ENCODE results near the gene CISH. TPM values are rescaled to one million over a fixed set of nuclear protein-coding genes. Genes with fewer than 3 reads are reported as not detected.

CISH gene
- total and polyA plus RNA-seq, 9 of the 15 experiments (the other 6 are each of a cell fraction or from before 2014, with no cell fraction given), result 1.7 to 47.7 (median 18.3) TPM

DNA sequence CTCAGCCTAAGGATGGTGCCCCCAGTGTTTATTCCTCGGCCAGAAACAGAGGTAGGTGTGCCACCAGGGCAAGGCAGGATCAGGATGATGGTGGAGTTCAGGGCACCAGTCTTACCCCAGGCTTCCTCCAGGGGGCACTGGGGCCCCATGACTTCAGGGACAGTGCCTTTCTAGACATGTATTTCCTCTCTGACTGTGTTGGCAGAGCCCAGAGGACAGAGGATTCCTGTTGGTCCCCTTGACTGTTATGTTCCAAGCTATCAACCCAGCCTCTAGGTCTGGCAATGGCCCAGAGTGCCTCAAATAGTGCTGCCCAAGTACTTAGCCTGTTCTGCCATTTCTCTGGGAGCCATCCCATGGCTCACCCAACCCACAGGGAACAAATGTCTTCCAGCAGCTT, 39.4 kb downstream of the CISH start (continued):
- TF ChIP-seq, protein P1, sequence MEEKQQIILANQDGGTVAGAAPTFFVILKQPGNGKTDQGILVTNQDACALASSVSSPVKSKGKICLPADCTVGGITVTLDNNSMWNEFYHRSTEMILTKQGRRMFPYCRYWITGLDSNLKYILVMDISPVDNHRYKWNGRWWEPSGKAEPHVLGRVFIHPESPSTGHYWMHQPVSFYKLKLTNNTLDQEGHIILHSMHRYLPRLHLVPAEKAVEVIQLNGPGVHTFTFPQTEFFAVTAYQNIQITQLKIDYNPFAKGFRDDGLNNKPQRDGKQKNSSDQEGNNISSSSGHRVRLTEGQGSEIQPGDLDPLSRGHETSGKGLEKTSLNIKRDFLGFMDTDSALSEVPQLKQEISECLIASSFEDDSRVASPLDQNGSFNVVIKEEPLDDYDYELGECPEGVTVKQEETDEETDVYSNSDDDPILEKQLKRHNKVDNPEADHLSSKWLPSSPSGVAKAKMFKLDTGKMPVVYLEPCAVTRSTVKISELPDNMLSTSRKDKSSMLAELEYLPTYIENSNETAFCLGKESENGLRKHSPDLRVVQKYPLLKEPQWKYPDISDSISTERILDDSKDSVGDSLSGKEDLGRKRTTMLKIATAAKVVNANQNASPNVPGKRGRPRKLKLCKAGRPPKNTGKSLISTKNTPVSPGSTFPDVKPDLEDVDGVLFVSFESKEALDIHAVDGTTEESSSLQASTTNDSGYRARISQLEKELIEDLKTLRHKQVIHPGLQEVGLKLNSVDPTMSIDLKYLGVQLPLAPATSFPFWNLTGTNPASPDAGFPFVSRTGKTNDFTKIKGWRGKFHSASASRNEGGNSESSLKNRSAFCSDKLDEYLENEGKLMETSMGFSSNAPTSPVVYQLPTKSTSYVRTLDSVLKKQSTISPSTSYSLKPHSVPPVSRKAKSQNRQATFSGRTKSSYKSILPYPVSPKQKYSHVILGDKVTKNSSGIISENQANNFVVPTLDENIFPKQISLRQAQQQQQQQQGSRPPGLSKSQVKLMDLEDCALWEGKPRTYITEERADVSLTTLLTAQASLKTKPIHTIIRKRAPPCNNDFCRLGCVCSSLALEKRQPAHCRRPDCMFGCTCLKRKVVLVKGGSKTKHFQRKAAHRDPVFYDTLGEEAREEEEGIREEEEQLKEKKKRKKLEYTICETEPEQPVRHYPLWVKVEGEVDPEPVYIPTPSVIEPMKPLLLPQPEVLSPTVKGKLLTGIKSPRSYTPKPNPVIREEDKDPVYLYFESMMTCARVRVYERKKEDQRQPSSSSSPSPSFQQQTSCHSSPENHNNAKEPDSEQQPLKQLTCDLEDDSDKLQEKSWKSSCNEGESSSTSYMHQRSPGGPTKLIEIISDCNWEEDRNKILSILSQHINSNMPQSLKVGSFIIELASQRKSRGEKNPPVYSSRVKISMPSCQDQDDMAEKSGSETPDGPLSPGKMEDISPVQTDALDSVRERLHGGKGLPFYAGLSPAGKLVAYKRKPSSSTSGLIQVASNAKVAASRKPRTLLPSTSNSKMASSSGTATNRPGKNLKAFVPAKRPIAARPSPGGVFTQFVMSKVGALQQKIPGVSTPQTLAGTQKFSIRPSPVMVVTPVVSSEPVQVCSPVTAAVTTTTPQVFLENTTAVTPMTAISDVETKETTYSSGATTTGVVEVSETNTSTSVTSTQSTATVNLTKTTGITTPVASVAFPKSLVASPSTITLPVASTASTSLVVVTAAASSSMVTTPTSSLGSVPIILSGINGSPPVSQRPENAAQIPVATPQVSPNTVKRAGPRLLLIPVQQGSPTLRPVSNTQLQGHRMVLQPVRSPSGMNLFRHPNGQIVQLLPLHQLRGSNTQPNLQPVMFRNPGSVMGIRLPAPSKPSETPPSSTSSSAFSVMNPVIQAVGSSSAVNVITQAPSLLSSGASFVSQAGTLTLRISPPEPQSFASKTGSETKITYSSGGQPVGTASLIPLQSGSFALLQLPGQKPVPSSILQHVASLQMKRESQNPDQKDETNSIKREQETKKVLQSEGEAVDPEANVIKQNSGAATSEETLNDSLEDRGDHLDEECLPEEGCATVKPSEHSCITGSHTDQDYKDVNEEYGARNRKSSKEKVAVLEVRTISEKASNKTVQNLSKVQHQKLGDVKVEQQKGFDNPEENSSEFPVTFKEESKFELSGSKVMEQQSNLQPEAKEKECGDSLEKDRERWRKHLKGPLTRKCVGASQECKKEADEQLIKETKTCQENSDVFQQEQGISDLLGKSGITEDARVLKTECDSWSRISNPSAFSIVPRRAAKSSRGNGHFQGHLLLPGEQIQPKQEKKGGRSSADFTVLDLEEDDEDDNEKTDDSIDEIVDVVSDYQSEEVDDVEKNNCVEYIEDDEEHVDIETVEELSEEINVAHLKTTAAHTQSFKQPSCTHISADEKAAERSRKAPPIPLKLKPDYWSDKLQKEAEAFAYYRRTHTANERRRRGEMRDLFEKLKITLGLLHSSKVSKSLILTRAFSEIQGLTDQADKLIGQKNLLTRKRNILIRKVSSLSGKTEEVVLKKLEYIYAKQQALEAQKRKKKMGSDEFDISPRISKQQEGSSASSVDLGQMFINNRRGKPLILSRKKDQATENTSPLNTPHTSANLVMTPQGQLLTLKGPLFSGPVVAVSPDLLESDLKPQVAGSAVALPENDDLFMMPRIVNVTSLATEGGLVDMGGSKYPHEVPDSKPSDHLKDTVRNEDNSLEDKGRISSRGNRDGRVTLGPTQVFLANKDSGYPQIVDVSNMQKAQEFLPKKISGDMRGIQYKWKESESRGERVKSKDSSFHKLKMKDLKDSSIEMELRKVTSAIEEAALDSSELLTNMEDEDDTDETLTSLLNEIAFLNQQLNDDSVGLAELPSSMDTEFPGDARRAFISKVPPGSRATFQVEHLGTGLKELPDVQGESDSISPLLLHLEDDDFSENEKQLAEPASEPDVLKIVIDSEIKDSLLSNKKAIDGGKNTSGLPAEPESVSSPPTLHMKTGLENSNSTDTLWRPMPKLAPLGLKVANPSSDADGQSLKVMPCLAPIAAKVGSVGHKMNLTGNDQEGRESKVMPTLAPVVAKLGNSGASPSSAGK (IDR thresholded peaks at IDR 0.05), result no peak
- no peak for TF ChIP-seq ZEB2 (IDR thresholded peaks at IDR 0.05)
- no peak for TF ChIP-seq MCM3 (IDR thresholded peaks at IDR 0.05)
- 0 out of 2 replicates have a peak, but pooled peaks have one; percentile 5 for TF ChIP-seq JUND (IDR thresholded peaks at IDR 0.05; ENCODE audit: borderline replicate concordance, low read depth, low read length)
- no peak; the same call in 2 of the 3 replicates for TF ChIP-seq JUND (tag; IDR thresholded peaks at IDR 0.05; ENCODE audit: borderline replicate concordance, low read depth, low read length)
- TF ChIP-seq, protein P2, sequence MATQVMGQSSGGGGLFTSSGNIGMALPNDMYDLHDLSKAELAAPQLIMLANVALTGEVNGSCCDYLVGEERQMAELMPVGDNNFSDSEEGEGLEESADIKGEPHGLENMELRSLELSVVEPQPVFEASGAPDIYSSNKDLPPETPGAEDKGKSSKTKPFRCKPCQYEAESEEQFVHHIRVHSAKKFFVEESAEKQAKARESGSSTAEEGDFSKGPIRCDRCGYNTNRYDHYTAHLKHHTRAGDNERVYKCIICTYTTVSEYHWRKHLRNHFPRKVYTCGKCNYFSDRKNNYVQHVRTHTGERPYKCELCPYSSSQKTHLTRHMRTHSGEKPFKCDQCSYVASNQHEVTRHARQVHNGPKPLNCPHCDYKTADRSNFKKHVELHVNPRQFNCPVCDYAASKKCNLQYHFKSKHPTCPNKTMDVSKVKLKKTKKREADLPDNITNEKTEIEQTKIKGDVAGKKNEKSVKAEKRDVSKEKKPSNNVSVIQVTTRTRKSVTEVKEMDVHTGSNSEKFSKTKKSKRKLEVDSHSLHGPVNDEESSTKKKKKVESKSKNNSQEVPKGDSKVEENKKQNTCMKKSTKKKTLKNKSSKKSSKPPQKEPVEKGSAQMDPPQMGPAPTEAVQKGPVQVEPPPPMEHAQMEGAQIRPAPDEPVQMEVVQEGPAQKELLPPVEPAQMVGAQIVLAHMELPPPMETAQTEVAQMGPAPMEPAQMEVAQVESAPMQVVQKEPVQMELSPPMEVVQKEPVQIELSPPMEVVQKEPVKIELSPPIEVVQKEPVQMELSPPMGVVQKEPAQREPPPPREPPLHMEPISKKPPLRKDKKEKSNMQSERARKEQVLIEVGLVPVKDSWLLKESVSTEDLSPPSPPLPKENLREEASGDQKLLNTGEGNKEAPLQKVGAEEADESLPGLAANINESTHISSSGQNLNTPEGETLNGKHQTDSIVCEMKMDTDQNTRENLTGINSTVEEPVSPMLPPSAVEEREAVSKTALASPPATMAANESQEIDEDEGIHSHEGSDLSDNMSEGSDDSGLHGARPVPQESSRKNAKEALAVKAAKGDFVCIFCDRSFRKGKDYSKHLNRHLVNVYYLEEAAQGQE (IDR thresholded peaks at IDR 0.05; ENCODE audit: borderline replicate concordance), result peak; percentile 81; the same call in 1 of the 2 replicates
- TF ChIP-seq, protein P2 (CRISPR knock-in tag; IDR thresholded peaks at IDR 0.05; ENCODE audit: low read depth), result no peak
- no peak for TF ChIP-seq LARP7 (IDR thresholded peaks at IDR 0.05)
- TF ChIP-seq ZNF695 (CRISPR knock-in tag; IDR thresholded peaks at IDR 0.05), result no peak

Data from K562 (cell line).